ENCODE measurements around the gene DISP1.
"Not testable (repeated sequence)": the region's sequence is repeated elsewhere in the genome, so short reads cannot be mapped to it uniquely, and the experiment has no call there.

DISP1 gene

GRCh38 chr1:222798116-222798515, 16.7 kb upstream of the DISP1 start:
- no peak for DNase-seq (ENCODE audit: low spot score)

- DNase-seq (ENCODE audit: low spot score): no peak
These were observed 15.9 kb upstream of the DISP1 start for GRCh38 chr1:222798975-222799374.

- no peak for DNase-seq (ENCODE audit: low spot score)
These were observed 13.8 kb upstream of the DISP1 start for GRCh38 chr1:222801067-222801466.

GRCh38 chr1:222811671-222812070, 3.2 kb upstream of the DISP1 start:
- no peak for DNase-seq (ENCODE audit: low spot score)

GRCh38 chr1:222813866-222814535, 838 bp upstream of the DISP1 start:
- DNase-seq (ENCODE audit: low spot score): no peak

- no peak for DNase-seq (ENCODE audit: low spot score)
These were observed 564 bp downstream of the DISP1 start for GRCh38 chr1:222815440-222815765.

- no peak for DNase-seq (ENCODE audit: low spot score)
These were observed 2.7 kb downstream of the DISP1 start for GRCh38 chr1:222817529-222817928.

- no peak for DNase-seq (ENCODE audit: low spot score)
These were observed 3.3 kb downstream of the DISP1 start for GRCh38 chr1:222818171-222818570.

GRCh38 chr1:222820171-222820712, 5.4 kb downstream of the DISP1 start:
- no peak for DNase-seq (ENCODE audit: low spot score)

- no peak for DNase-seq (ENCODE audit: low spot score)
These were observed 6.4 kb downstream of the DISP1 start for GRCh38 chr1:222821239-222821638.

- no peak for DNase-seq (ENCODE audit: low spot score)
These were observed 8.9 kb downstream of the DISP1 start for GRCh38 chr1:222823695-222824094.

GRCh38 chr1:222824641-222825040, 9.8 kb downstream of the DISP1 start:
- no peak for DNase-seq (ENCODE audit: low spot score)

GRCh38 chr1:222828939-222829338, 14.1 kb downstream of the DISP1 start:
- no peak for DNase-seq (ENCODE audit: low spot score)

- DNase-seq (ENCODE audit: low spot score): no peak
These were observed 15.0 kb downstream of the DISP1 start for GRCh38 chr1:222829868-222830267.

- DNase-seq (ENCODE audit: low spot score): no peak
These were observed 18.6 kb downstream of the DISP1 start for GRCh38 chr1:222833356-222833876.

- no peak for DNase-seq (ENCODE audit: low spot score)
These were observed 28.9 kb downstream of the DISP1 start for GRCh38 chr1:222843469-222844410.

- no peak for DNase-seq (ENCODE audit: low spot score)
These were observed 29.6 kb downstream of the DISP1 start for GRCh38 chr1:222844411-222844779.

- DNase-seq (ENCODE audit: low spot score): no peak
These were observed 30.9 kb downstream of the DISP1 start for GRCh38 chr1:222845763-222846162.

- not testable (repeated sequence) for DNase-seq (ENCODE audit: low spot score)
These were observed 35.7 kb downstream of the DISP1 start for GRCh38 chr1:222850550-222850949.

GRCh38 chr1:222852326-222852725, 37.5 kb downstream of the DISP1 start:
- DNase-seq (ENCODE audit: low spot score): no peak

- no peak for DNase-seq (ENCODE audit: low spot score)
These were observed 46.2 kb downstream of the DISP1 start for GRCh38 chr1:222861062-222861461.
